ENCODE measurements around the gene PEPD.
A peak's percentile ranks its signal among the peaks of the same experiment; 100 is the strongest.

The PEPD gene

DNA sequence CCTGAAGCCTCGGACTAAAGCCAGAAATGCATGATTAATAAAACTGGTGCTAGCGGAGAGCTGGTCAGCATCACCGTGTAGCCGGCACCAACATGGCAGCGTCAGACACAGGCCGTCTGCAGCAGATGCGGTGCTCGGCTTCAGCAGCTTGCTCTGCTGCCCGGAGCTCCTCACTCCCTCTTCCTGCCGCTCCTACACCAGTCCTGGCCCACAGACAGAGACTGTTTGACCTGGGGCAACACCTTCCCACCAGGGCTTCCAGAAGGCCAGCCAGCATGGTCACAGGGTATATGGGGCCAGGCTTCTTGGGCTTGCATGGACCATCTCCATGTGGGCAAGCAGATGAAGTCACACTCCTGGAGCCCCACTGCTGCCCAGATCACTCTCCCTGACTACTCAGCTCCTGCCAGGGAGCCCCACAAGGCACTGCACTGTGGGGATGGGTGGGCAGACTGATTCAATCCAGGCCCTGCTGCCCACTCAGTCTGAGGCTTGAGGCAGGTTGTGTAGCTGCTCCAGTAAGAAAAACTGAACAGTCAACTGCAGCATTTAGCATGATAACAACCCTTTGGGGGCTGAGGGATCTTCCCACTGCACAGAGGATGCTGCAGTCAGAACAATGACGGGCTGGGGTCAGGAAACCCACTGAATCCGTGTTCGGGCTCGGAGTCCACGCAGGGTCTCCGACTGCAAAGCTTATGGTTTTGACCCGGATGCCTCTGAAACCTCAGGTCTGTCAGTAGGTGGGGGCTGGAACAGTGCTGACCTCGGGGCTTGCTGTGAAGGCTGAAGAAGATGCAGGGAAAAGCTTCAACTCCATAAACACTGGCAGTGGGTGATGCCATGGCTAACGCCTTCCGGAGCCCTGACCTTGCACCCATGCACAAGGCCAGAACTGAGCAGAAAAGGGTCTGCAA is 102.5 kb downstream of the PEPD start:
- DNase-seq: no peak

DNA sequence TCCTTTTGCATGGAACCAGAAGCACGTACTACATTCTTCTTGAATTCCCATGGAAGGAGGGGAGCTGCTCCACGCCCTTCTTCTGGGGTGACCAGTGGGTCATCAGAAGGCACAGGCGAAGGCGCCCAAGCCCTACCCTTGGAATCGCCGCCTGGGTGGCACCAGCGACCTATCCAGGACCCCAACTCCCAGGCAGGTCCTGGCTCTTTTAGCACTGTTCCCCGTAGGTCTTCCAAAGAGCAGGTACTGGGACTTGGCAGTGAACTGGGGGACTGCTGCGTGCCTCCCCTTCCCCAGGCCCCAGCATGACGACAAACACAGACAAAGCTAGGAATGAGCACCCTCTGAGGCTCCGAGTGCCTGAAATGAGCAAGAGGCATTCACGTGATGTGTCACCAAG is 103.1 kb downstream of the PEPD start:
- DNase-seq: no peak

DNA sequence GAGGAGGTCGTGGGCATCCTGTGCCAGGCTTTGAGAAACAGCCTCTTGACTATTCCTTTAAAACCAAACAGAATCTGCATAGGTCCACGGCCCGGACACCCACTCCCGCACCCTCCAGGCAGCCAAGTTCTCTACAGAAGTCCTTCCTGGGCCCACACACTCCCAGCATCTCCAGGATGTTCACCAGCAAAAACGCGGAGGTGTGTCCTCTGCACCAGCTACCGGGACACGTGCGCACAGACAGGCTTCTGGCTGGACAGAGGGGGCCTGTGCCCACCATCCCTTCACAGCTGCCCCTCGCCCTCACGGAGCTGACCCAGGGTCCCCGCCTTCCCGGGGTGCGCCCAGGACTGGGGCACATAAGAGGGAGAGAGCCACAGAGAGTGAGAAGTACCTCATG is 103.8 kb downstream of the PEPD start:
- no peak for DNase-seq

DNA sequence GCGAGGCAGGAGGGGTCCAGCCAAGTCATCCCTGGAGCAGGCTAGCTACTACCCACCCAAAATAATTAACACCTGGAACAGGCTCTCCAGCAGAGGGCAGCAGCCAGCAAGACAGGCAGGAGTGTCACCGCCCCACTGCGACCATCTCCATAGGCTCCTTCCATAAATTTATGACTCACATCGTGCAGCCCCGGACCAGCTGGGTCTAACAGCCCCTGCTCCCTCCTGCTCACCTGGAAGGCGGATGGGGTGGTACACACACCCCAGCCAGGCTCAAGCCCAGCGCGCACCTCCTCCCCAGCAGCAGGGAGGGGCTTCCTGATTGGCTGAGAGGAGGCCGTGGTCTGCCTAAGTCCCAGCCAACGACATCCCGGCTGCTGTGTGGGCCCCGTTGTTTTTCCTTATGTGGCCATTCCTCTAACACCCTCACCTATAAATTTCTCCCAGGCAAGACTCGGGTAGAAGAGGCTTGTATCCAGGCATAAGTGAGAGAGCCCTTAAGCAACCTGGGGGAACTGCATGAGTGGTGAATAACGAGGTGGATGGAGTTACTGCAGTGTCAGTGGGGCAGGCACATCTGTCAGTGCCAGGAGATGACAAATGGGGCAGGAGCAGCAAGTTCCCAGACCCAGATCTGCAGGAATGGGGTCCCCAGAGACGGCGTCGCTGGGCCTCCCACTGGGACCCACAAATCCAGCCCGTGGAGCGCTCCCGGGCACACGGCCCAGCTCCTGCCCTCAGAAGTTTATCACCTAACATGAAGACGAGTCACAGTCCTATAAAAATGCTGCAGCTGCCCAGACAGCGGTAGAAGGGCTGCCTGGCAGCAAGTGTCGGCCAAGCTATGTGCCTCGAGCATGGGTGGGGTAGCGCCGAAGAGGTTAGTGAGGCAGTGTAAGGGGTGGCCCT is 105.0 kb downstream of the PEPD start:
- DNase-seq: peak; percentile 42

DNA sequence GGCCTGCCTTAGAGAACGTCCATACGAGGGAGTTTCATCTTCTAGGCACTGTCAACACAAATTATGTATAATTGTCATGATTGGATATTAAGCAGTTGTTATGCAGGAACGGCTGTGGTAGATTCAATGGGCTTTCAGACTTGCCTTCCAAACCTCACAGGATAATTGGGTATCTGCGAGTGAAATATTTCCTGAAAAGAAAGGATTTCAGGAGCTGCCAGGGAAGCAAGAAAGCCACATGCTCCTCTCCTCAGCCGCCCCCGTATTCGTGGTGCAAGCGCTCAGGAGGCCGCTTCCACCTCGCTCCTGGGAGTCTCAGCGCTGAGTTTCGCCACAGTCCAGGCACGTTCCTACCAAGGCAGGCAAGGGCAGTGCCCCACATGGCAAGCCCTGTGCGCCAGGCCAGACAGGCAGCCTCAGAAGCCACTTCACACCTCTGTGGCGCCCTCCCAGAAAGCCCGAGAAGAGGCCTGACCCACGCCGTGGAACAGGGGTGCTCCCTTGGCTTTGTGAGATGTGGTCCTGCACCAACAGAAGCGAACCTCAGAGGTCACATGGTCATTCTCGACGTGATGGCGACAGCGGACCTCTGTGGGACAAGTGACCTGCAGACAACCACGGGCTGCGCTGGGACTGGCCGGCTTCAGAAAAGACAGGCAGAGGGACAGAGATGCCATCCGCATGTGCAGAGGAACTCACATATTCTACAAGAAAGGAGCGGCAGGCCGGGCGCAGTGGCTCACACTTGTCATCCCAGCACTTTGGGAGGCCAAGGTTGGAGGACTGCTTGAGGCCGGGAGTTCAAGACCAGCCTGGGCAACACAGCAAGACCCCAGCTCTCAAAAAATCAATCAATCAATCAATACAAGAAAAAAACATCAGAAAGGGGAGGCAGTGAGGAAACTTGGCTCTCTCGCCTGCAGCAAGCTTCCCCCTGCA is 106.7 kb downstream of the PEPD start:
- no peak for DNase-seq

DNA sequence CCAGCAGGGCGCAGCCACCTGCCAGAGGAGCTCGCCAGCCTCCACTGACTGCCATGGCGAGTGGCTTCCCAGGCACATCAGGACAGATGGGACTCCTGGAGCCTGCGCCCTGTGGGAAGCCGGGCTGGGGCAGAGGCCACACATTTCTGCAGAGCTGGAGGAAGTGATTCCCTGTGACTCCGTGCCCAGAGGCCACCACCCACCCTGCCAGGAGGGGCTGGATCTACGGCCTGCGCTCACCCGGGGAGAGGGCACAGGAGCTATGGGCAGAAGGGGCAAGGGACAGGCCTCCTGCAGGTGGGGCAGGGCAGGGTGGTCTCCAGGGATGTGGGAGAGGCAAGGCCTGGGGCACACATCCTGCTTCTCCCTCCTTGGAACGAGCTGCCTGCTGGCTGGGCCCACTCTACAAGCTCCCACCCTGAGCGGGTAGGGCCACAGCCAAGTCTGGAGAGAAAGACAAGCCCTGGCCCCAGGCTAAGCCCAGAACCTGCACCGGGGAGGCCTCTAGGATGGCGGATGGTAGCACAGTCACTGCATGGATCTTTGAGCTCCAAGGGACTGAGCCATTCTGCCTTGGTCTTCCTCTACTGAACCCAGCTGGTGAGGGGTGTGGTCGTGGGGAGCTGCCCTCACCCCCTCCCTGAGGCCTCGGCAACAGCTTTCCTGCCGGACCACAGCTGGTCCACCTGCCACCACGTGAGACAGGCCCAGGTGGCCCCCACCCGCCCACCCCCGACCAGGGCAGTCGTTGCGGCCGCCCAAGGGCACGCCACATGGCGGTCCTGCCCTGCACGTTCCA is 107.5 kb downstream of the PEPD start:
- DNase-seq: no peak

DNA sequence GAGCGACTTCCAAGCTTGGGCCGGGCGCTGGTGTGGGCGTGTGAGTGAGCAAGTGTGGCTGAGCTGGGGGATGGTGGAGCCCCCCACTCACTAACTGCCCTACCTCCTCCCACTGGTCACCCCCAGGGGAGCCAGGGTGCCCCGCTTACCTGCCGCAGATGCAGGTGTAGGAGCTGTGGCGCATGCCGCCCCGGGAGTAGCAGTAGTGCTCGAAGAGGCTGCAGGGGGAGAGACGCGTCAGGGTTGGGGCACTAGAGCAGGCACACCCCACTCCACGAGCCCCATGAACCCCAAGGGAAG is 108.2 kb downstream of the PEPD start:
- no peak for DNase-seq

DNA sequence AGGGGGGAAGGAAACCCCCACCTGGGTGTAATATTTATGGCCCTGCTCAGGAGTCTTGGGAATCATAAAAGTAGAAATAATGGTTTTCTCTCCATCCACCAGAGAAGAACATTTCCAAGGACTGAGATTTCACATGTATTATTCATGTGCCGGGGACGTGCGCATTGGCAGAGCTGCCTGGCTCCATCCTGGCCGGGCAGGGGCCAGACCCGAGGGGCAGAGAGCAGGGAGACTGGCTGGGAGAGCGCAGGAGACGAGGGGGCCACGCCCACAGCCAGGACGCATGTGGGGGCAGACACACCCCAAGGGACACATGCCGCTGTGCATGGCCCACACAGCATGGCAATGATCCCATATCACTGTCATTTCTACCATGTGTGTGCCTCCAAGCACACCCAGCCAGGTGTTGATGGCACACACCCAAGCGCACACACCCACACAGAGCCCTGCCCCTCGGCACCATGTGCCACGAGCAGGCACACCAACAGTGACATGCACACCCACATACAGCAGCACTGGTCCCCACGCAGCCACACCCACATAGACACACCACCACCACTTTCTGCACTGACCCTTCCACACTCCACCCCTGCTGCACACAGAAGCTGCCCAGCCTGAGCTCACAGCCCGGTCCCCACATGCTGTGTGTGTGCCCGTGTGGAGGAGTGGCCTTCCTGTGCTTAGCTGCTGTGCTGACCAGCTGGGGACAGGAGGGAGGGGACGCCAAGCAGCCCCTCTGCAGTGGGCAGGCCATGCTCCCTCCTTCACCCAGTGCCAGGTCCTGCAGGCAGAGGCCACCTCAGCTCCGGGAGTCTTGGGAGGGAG is 108.8 kb downstream of the PEPD start:
- DNase-seq: no peak

DNA sequence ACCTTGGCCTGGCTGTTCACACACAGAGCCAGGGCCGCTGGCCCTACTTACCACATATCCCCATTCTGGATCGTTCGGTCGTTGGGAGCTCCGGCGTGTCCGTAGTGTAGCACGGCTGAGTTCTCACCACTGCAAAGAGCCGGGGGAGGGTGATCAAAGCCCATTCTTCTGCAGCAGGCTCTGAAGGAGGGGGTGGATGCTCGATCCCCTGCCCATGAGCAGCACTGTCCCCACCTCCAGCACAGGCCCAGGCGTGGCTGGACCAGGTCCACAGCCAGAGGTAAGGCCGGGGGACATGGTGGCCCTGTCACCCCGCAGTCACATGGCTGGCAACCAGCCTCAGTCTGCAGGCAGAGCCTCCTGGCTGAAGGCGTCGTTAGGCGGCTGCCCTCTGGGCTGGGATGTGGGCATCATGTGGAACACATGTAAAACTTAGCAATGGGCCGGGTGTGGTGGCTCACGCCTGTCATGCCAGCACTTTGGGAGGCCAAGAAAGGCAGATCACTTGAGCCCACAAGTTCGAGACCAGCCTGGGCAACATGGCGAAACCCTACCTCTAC is 109.9 kb downstream of the PEPD start:
- DNase-seq: no peak

DNA sequence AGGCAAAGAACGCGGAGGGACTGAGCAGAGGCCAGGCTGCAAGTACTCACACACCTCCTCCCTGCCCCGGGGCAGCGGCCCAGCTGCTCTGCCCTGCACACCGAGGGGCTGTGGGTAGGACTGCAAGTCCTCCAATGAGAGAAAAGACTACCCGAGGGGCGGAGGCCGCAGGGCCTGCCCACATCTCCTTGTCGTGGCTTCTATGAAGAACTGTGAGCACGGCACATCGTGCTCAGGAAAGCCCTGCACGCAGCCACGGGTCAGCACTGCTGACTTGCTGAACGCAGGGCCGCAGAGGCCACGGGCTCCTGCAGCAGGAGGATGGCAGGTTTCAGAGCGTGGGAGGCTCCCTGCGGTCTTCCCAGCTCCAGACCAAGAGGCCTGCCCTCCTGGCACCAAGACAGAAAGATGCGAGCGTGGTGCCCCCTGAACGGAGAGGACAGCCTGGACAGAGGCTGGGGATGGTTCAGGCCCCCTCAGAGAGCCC is 110.6 kb downstream of the PEPD start:
- DNase-seq: no peak

DNA sequence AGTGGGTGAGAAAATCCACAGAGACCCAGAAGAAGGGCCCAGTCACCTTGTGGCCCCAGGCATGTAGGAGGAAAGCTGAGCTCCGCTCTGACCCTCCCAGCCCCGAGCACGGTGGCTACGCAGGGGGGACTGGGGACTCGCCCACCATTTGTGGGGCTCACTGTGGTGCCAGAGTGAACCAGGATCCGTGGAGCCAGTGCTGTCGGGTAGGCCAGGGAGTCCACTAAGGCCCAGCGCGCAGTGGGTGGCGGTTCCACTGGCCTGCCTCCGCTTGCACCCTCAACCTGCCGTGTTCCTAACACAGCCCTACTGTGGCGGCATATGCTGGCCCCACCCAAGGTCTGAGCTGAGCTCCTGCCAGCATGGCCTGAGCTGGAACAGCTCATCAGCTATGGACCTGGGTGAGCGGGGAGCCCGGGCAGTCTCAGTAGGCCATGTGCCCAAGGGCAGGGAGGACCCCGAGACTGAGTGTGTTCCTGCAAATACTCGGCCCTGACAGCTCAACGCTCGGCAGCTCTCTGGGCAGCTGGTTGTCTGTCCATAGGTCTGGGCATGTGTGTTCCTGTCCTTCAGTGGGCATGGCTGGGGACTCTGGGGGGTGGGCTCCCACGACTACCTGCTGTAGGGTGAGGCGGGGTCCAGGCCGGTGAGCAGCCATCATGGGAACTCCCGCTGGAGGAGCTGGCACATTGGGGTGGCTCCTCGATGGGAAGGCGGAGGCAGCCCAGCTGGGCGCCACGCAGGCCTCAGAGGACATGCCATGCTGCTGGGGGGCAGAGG is 111.5 kb downstream of the PEPD start:
- DNase-seq: no peak

DNA sequence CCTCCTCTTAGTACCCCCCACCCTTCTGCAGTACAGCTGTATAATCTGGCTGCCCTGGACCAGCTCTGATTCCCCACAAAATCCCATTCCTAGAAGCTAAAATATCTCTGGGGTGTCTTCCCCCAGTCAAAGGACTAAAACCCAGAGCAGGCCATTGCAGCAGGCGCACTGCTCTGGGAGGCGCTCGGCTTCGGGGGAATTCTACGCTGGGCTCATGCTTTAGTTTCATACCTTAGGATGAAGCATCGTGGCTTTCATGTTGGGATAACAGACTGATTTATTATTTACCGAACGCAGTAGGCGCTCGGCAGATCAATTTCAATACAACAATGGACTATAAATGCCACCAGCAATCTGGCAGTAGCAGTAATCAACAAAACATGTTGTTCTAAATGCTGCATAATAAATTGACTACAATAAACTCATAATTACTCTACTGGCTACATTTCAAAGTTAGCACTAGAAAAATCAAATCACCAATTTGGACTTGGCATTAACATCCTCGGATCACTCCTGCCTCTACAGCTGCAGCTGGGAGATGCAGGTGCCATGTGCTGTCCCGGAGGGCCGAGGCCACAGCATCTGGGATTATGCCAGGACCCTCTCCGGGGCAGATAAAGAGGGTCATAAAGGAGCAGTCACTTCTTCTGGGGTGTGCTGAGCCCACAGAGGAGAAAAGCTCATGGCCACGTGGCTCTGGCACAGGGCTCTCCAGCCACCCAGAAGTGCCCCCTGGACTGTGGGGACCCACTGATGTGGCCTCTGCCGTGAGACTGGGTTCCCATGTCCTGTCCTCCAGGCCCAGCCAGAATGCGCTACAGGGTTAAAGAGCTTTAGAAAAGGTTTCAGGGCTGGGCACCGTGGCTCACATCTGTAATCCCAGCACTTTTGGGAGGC is 112.8 kb downstream of the PEPD start:
- no peak for DNase-seq

DNA sequence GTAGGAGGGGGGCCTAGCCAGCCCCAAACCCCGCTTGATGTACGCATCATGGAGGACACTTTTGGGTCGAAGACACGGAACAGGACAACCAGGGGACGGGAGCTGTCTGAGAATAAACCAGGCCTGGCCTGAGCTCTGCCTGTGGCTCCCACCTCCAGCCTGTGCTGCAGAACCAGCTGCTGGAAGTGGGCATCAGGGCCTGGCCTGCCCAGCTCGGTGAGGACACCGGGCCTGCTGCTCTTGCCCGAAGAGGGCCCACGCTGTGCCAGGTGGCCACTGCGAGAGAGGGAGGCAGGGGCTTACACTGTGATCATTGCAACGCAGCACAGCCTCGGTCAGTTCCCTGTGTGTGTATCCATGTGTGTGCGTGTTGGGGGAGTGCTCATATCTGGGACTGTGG is 113.5 kb downstream of the PEPD start:
- no peak for DNase-seq

DNA sequence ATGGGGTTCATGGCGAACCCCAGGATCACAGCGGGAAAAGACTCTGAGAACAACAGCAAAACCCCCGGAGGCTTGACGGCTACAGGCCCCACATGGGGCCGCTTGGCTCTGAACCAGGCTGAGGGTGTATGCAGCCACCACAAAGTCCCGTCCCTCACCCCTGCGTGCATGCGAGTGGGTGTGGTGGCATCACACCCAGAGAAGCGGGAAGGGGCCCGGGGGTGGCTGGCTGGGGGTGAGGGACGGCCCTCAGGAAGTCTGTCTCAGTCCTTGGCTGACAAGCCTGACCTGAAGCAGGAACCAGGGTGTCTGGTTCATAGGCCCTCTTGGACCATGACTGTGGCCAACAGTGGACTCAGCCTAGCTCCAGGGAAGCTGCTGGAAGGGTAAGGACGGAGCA is 113.9 kb downstream of the PEPD start:
- no peak for DNase-seq

DNA sequence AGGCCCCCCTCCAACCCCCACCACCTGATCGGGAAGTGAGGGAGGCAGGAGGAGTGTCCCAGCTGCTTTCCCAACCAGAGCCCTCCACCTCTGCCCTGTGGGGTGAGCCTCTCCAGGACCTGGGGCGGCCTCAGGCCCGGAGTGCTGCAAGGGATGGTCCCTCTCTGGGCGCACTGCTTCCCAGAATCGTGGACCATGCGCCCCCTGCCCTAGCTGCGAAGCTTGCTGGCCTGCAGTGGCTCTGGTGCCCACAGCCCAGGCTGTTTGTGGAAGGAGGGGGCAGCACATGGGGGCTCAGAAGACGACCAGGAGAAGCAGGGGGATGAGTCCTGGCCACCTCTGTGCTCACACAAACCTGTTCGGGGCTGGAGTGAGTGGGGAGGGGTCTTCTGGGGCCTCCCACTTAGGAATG is 114.4 kb downstream of the PEPD start:
- no peak for DNase-seq

DNA sequence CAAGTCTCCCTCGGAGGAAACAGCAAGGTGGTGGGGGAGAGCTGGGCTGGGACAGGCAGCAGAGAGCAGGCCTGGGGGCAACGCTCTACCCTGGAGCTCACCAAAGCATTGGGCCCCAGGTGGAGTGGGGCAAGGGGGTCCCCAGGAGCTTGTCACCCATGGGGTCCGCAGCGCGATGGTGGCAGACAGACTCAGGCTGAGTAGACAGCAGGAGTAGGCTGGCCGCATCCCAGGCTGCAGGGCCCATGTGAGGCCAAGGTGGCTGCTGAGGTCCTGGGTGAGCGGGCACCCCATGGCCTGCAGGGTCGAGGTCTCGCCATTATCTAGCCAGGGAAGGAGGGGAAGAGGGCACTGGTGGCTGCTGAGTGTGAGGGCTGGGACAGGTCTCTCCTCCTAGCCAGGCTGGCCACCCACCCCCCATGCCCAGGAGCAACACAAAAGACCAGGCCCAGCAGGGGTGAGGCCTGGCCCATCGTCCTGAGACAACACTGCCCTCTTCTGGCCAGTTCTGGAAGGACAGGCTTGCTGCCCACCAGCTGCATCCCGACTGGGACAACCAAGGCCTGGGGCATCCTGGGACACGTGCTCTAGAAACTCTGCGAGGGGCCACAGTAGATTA is 115.0 kb downstream of the PEPD start:
- peak; percentile 54 for DNase-seq

DNA sequence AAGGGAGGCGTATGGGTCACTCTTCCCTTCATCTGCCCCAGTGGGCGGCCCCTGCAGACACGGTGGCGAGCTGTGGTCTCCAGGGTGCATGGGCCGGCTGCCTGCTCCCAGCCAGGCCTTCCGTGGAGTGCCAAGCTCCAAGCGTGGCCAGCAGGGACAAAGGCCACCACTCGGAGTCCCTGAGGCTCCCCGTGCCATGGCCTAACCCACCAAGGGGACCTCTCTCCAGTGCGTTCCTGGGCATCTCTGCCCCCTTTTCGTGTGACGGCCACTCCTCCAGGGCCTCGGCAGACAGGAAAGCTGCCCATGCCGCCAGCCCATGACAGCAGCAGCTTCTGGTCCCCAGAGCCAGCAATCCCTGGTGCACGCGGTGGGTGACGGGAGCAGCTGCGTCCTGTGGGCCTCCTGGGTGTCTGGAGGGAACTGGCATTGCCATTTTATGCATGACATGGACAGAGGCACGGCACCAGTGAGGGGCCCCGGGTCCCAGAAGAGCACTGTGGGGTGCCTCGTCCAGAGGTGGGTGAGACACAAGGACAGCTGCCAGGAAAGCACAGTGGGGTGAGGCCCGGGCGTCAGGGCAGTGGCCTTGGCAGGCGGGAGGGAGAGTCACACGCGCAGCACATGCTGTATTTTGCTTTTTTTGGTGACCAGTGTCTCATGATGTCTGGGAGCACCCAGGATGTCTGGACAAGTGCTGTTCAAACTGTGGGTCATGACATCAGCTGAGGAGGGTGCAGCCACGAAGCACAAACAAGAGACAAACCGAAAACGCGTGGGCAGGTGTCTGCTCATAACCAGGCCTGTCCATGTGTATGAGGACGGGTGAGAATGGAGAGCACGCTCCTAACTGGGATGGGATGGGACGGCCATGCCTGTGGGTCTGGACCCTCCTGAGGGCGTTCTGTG is 115.8 kb downstream of the PEPD start:
- no peak for DNase-seq
